Hepatocyte (in vitro differentiated cells): Measurements from ENCODE around the gene CCDC34. TPM values are rescaled to one million over a fixed set of nuclear protein-coding genes. Genes with fewer than 3 reads are reported as not detected.

ENCODE experiments used
- DNase-seq: peaks from one replicate; pipeline ENCODE4 v3.0.0-alpha.2; 2016; ENCODE audit warnings: low spot score
- H2AFZ ChIP-seq: fragments of 200-600 bp; sonication (generic); 2 replicates; pipeline ENCODE4 v1.6.0; 2016; ENCODE audit warnings: antibody characterized with exemption, mild to moderate bottlenecking
- H3K27ac ChIP-seq: fragments of 200-600 bp; sonication (generic); 2 replicates; pipeline ENCODE4 v1.5.1; 2016; ENCODE audit warnings: mild to moderate bottlenecking
- H3K27me3 ChIP-seq: fragments of 200-600 bp; sonication (generic); 2 replicates; pipeline ENCODE4 v1.6.1; 2016
- H3K36me3 ChIP-seq: fragments of 200-600 bp; sonication (generic); replicated peaks from 2 replicates; pipeline ENCODE4 v1.5.1; 2016; ENCODE audit warnings: low read depth; ENCODE audit not compliant: insufficient read depth
- H3K4me1 ChIP-seq: fragments of 200-600 bp; sonication (generic); 2 replicates; pipeline ENCODE4 v1.5.1; 2016; ENCODE audit warnings: mild to moderate bottlenecking, moderate library complexity; ENCODE audit not compliant: insufficient read depth
- H3K4me2 ChIP-seq: fragments of 200-600 bp; sonication (generic); 2 replicates; pipeline ENCODE4 v1.6.0; 2016
- H3K4me3 ChIP-seq: fragments of 200-600 bp; sonication (generic); 2 replicates; pipeline ENCODE4 v1.5.1; 2016; ENCODE audit warnings: mild to moderate bottlenecking
- H3K79me2 ChIP-seq: fragments of 200-600 bp; sonication (generic); 2 replicates; pipeline ENCODE4 v1.6.0; 2017; ENCODE audit warnings: mild to moderate bottlenecking
- H3K9me2 ChIP-seq: fragments of 200-600 bp; sonication (generic); replicated peaks from 2 replicates; pipeline ENCODE4 v1.6.0; 2017; ENCODE audit warnings: mild to moderate bottlenecking; ENCODE audit not compliant: insufficient read depth
- H3K9me3 ChIP-seq: fragments of 200-600 bp; sonication (generic); 2 replicates; pipeline ENCODE4 v1.5.1; 2016; ENCODE audit warnings: low read depth, mild to moderate bottlenecking
- H4K20me1 ChIP-seq: fragments of 200-600 bp; sonication (generic); 2 replicates; pipeline ENCODE4 v1.6.0; 2016; ENCODE audit warnings: mild to moderate bottlenecking; ENCODE audit not compliant: insufficient read depth, poor library complexity, severe bottlenecking
- EZH2 ChIP-seq: fragments of 200-600 bp; sonication (generic); IDR thresholded peaks from 2 replicates; pipeline ENCODE4 v1.6.1; 2016; ENCODE audit warnings: antibody characterized with exemption, mild to moderate bottlenecking, borderline replicate concordance
- EZH2phosphoT487 ChIP-seq: fragments of 200-600 bp; sonication (generic); IDR thresholded peaks from one replicate; pipeline ENCODE4 v1.6.1; 2018; ENCODE audit warnings: antibody characterized with exemption, mild to moderate bottlenecking, low read depth, moderate library complexity; ENCODE audit not compliant: unreplicated experiment, severe bottlenecking
- WGBS: methylation state at CpG from one replicate; pipeline ENCODE4 v1.1.6; 2016; ENCODE audit warnings: low lambda C conversion rate; ENCODE audit errors: missing lambda C conversion rate; 5-methylcytosine and 5-hydroxymethylcytosine counted together
- polyA plus RNA-seq: library from polyadenylated mRNA; unstranded; fragments of >200 nt; fragmentation: Nextera tagmentation; extraction: Ambion mirVana; gene quantifications from 2 replicates; pipeline ENCODE4 v1.2.1, GENCODE V29; 2016
- total RNA-seq: library from RNA; depleted of rRNA; stranded (reverse); fragments of >200 nt; gene quantifications from 2 replicates; pipeline ENCODE4 v1.2.3, GENCODE V29; 2014
- TF ChIP-seq, protein P1 (sequence below): fragments of 200-600 bp; sonication (generic); IDR thresholded peaks from 2 replicates; pipeline ENCODE4 v1.5.1; 2016; ENCODE audit warnings: antibody characterized with exemption, mild to moderate bottlenecking; ENCODE audit not compliant: poor library complexity

Gene CCDC34
- total and polyA plus RNA-seq, 2 experiments from 2014 or later, result 6.0 to 7.5 TPM

GRCh38 chr11:27391331-27392015 lies 28.5 kb upstream of the CCDC34 start:
- peak overlapping the region; percentile 82 for H3K27ac ChIP-seq
- H3K4me2 ChIP-seq, result peak overlapping the region; percentile 18
- H3K4me1 ChIP-seq, result peaks cover 76% of the 10 kb centered on the region
- H3K9me3 ChIP-seq, result no peaks in the 10 kb centered on the region
- H2AFZ ChIP-seq, result no peak overlapping the region
- TF ChIP-seq, protein P1, sequence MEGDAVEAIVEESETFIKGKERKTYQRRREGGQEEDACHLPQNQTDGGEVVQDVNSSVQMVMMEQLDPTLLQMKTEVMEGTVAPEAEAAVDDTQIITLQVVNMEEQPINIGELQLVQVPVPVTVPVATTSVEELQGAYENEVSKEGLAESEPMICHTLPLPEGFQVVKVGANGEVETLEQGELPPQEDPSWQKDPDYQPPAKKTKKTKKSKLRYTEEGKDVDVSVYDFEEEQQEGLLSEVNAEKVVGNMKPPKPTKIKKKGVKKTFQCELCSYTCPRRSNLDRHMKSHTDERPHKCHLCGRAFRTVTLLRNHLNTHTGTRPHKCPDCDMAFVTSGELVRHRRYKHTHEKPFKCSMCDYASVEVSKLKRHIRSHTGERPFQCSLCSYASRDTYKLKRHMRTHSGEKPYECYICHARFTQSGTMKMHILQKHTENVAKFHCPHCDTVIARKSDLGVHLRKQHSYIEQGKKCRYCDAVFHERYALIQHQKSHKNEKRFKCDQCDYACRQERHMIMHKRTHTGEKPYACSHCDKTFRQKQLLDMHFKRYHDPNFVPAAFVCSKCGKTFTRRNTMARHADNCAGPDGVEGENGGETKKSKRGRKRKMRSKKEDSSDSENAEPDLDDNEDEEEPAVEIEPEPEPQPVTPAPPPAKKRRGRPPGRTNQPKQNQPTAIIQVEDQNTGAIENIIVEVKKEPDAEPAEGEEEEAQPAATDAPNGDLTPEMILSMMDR, result no peak
- TF ChIP-seq EZH2 (no peak), EZH2phosphoT487 (no peak)
- peaks cover 40% of the 10 kb centered on the region for H3K79me2 ChIP-seq
- no peaks in the 10 kb centered on the region for H3K27me3 ChIP-seq
- H3K9me2 ChIP-seq, result no peaks in the 10 kb centered on the region
- no peak overlapping the region for H3K4me3 ChIP-seq
- no peaks in the 10 kb centered on the region for H3K36me3 ChIP-seq
- no peak for DNase-seq
- no peaks in the 10 kb centered on the region for H4K20me1 ChIP-seq
- 79% methylated on average over 5 of the region's 5 CpGs for WGBS

- 62% methylated on average over 6 of the region's 6 CpGs for WGBS
- H3K36me3 ChIP-seq, result no peaks in the 10 kb centered on the region
- TF ChIP-seq, protein P1, result no peak
- TF ChIP-seq EZH2 (no peak), EZH2phosphoT487 (no peak)
- no peak overlapping the region for H2AFZ ChIP-seq
- H3K79me2 ChIP-seq, result peaks cover 40% of the 10 kb centered on the region
- peak overlapping the region; percentile 82 for H3K27ac ChIP-seq
- H4K20me1 ChIP-seq, result no peaks in the 10 kb centered on the region
- no peaks in the 10 kb centered on the region for H3K9me2 ChIP-seq
- peaks cover 71% of the 10 kb centered on the region for H3K4me1 ChIP-seq
- H3K27me3 ChIP-seq, result no peaks in the 10 kb centered on the region
- H3K4me3 ChIP-seq, result no peak overlapping the region
- peak overlapping the region; percentile 29 for H3K4me2 ChIP-seq
- no peaks in the 10 kb centered on the region for H3K9me3 ChIP-seq
- no peak for DNase-seq
These were observed 27.6 kb upstream of the CCDC34 start for GRCh38 chr11:27390318-27391295.

DNA sequence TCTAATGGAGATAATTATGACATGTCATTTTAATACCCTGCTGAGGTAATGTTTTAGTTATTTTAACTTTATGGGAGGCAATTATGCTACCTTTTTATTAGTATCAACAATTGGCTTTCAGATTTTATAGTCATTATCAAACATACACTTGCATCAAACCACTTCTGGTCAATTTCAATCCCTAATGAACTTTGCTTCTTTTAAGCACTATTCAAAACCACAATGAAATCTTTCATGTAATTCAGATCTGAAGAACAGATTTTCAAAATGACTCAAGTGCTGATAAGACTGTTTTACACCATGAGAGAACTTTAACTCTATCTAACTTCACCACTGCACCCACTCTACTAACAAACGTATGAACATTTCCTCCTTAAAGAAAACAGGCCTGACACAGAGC lies 25.9 kb upstream of the CCDC34 start:
- Histone ChIP-seq H3K4me3 (no peak overlapping the region), H3K9me3 (no peaks in the 10 kb centered on the region), H4K20me1 (no peaks in the 10 kb centered on the region), H3K4me1 (peaks cover 55% of the 10 kb centered on the region), H3K36me3 (no peaks in the 10 kb centered on the region), H3K27me3 (no peaks in the 10 kb centered on the region), H2AFZ (no peak overlapping the region), H3K9me2 (no peaks in the 10 kb centered on the region), H3K79me2 (peaks cover 34% of the 10 kb centered on the region), H3K27ac (peak overlapping the region; percentile 76), H3K4me2 (peak overlapping the region; percentile 45)
- TF ChIP-seq, protein P1, result no peak
- no peak for TF ChIP-seq EZH2phosphoT487
- no peak for TF ChIP-seq EZH2
- 54% methylated on average over 1 of the region's 1 CpG for WGBS
- DNase-seq, result no peak
